Adrenal gland (tissue), 12 donors: Measurements from ENCODE around the gene UBE2E1. TPM values are rescaled to one million over a fixed set of nuclear protein-coding genes. Genes with fewer than 3 reads are reported as not detected.

Source experiments
- DNase-seq, 7 donors: peaks; one replicate each; pipeline ENCODE4 v3.0.0-alpha.2; 2019 to 2020
- H3K27ac ChIP-seq, 5 donors: fragments of 200-600 bp; sonication (generic) in 4 of 5; 1 replicate in 3 of 5; 2 replicates in 2 of 5; pipeline versions ENCODE4 v1.5.1 to v1.8.0; 2016 to 2020; ENCODE audit warnings: mild to moderate bottlenecking in 1 of 5
- H3K27me3 ChIP-seq: fragments of 200-600 bp; 2 replicates; pipeline ENCODE4 v1.8.0; 2021
- H3K36me3 ChIP-seq, 2 donors: fragments of 200-600 bp; replicated peaks in 1 of 2; 1 replicate in 1 of 2; 2 replicates in 1 of 2; pipeline versions ENCODE4 v1.5.1 to v1.8.0; 2018 to 2022
- H3K4me1 ChIP-seq, 2 donors: fragments of 200-600 bp; replicated peaks in 1 of 2; 1 replicate in 1 of 2; 2 replicates in 1 of 2; pipeline versions ENCODE4 v1.5.1 to v1.8.0; 2018 to 2021
- H3K4me3 ChIP-seq, 4 donors: fragments of 200-600 bp; sonication (generic) in 3 of 4; one replicate each; pipeline ENCODE4 v1.5.1; 2016 to 2018
- H3K9me3 ChIP-seq, 3 donors: fragments of 200-600 bp; sonication (generic) in 1 of 3; replicated peaks in 1 of 3; 1 replicate in 2 of 3; 2 replicates in 1 of 3; pipeline versions ENCODE4 v1.5.1 to v1.8.0; 2016 to 2021
- CTCF ChIP-seq, 6 experiments: fragments of 450-650 bp in 4 of 6; fragments of 200-600 bp in 2 of 6; sonication (generic) in 1 of 6; IDR thresholded peaks; 1 replicate in 5 of 6; 2 replicates in 1 of 6; pipeline versions ENCODE4 v1.5.1 to v1.8.0; 2016 to 2021; ENCODE audit warnings: antibody characterized with exemption in 6 of 6, mild to moderate bottlenecking in 2 of 6, moderate library complexity in 1 of 6
- POLR2A ChIP-seq, 2 donors: fragments of 450-650 bp; IDR thresholded peaks; one replicate each; pipeline ENCODE4 v1.6.1; 2017; ENCODE audit warnings: antibody characterized with exemption in 2 of 2, mild to moderate bottlenecking in 2 of 2, moderate library complexity in 1 of 2
- WGBS, 4 donors: extraction: QIAGEN DNeasy Blood & Tissue Kit in 2 of 4; methylation state at CpG; one replicate each; pipeline versions ENCODE4 v1.1.5 to v1.1.7; 2013 to 2017; 5-methylcytosine and 5-hydroxymethylcytosine counted together
- intact Hi-C, 2 donors: fragments of 100-400 bp; cut with DNase I; formaldehyde crosslinking; loops; one replicate each; pipeline versions ENCODE4 v1.14.1 to v1.15.0; 2022 to 2023
- polyA plus RNA-seq, 3 donors: library from polyadenylated mRNA; stranded (reverse); fragments of 200-250 nt in 2 of 3; fragments of 350-450 nt in 1 of 3; fragmentation: Illumina TruSeq in 1 of 3; extraction: RNeasy Lipid Tissue Mini Kit (QIAGEN cat#74804) in 1 of 3; gene quantifications; one replicate each; pipeline ENCODE4 v1.2.3, GENCODE V29; 2013 to 2014
- total RNA-seq, 9 donors: library from RNA; depleted of rRNA in 4 of 9; stranded (reverse); fragments of >200 nt in 4 of 9; fragments of 120-200 nt in 1 of 9; fragmentation: NEBNext Ultra II Directional in 1 of 9; extraction: Animal tissue kit (Norgen Biotek cat#: 25700) in 1 of 9; gene quantifications; one replicate each; pipeline versions ENCODE4 v1.1.0 to v1.2.4, GENCODE V29; 2013 to 2023
- donor health status: healthy with polysubstance abuse.
- donor health status: Bipolar disorder and iron deficiency.
- donor health status: DM: yes; HTN: yes; CAD: no.
- donor health status: DM: no; HTN: no; CAD: no.
- donor health status: DM: no; HTN: no; CAD: no.
- donor health status: DM: yes; HTN: yes; CAD: no.

The UBE2E1 gene
- total and polyA plus RNA-seq, 12 donors: 19.4 to 80.5 (median 59.9) TPM

GRCh38 chr3:23889386-23889785 is 83.6 kb downstream of the UBE2E1 start:
- H3K36me3 ChIP-seq: no peaks in the 10 kb centered on the region
- DNase-seq: no peak
- H3K27ac ChIP-seq: no peak overlapping the region
- intact Hi-C loops: no loop called here
- no peak overlapping the region for H3K4me3 ChIP-seq
- H3K27me3 ChIP-seq: no peaks in the 10 kb centered on the region
- TF ChIP-seq CTCF (IDR thresholded peaks at IDR 0.05) (no peak), POLR2A (IDR thresholded peaks at IDR 0.05) (no peak)
- H3K9me3 ChIP-seq: no peaks in the 10 kb centered on the region
- H3K4me1 ChIP-seq: peaks cover 0 to 14% of the 10 kb centered on the region in 2 donors
- 56 to 71% (median 62%) methylated on average over 2 of the region's 2 CpGs for WGBS, 4 donors

- no peaks in the 10 kb centered on the region for H3K27me3 ChIP-seq
- peaks cover 0 to 14% of the 10 kb centered on the region in 2 donors for H3K4me1 ChIP-seq
- H3K9me3 ChIP-seq: no peaks in the 10 kb centered on the region
- TF ChIP-seq CTCF (IDR thresholded peaks at IDR 0.05): no peak
- H3K27ac ChIP-seq: no peak overlapping the region
- no peaks in the 10 kb centered on the region for H3K36me3 ChIP-seq
- H3K4me3 ChIP-seq: no peak overlapping the region
- no peak for DNase-seq
- intact Hi-C loops: loop anchor here (10.0 kb wide), 2 partner anchors 95 to 105 kb away; no protein-coding TSS in a partner anchor
- 56 to 77% (median 66%) methylated on average over 5 of the region's 5 CpGs for WGBS, 4 donors
Observed at GRCh38 chr3:23889950-23890349, 84.2 kb downstream of the UBE2E1 start.

GRCh38 chr3:23894254-23895061 is 88.7 kb downstream of the UBE2E1 start:
- intact Hi-C loops: loop anchor here (10.0 kb wide), 2 partner anchors 90 to 100 kb away; no protein-coding TSS in a partner anchor
- DNase-seq: no peak
- no peak overlapping the region for H3K4me3 ChIP-seq
- peaks cover 0 to 8% of the 10 kb centered on the region in 2 donors for H3K4me1 ChIP-seq
- no peaks in the 10 kb centered on the region for H3K36me3 ChIP-seq
- no peaks in the 10 kb centered on the region for H3K27me3 ChIP-seq
- no peak overlapping the region for H3K27ac ChIP-seq
- no peaks in the 10 kb centered on the region for H3K9me3 ChIP-seq
- TF ChIP-seq POLR2A (IDR thresholded peaks at IDR 0.05) (no peak), CTCF (IDR thresholded peaks at IDR 0.05) (no peak)
- 84 to 94% (median 90%) methylated on average over 8 of the region's 8 CpGs for WGBS, 4 donors

GRCh38 chr3:23895181-23895580 is 89.4 kb downstream of the UBE2E1 start:
- Histone ChIP-seq H3K4me1 (peaks cover 0 to 6% of the 10 kb centered on the region in 2 donors), H3K36me3 (no peaks in the 10 kb centered on the region), H3K27me3 (no peaks in the 10 kb centered on the region), H3K27ac (no peak overlapping the region), H3K4me3 (no peak overlapping the region), H3K9me3 (no peaks in the 10 kb centered on the region)
- no peak for DNase-seq
- 95 to 97% (median 95%) methylated on average over 4 of the region's 4 CpGs for WGBS, 4 donors
- no peak for TF ChIP-seq POLR2A (IDR thresholded peaks at IDR 0.05)
- no peak for TF ChIP-seq CTCF (IDR thresholded peaks at IDR 0.05)
- intact Hi-C loops: loop anchor here (10.0 kb wide), 2 partner anchors 90 to 100 kb away; no protein-coding TSS in a partner anchor
